Measurements from ENCODE around the gene NTM. TPM values are rescaled to one million over a fixed set of nuclear protein-coding genes. Genes with fewer than 3 reads are reported as not detected.

NTM gene
- total RNA-seq, 2 donors from 2014 or later: 1.7 to 3.6 TPM

- Histone ChIP-seq H3K36me3 (ENCODE audit: control insufficient read depth, insufficient read depth, low read length) (no peaks in the 10 kb centered on the region), H3K27me3 (ENCODE audit: control insufficient read depth, insufficient read depth, low read length, poor library complexity, severe bottlenecking) (no peaks in the 10 kb centered on the region), H3K4me1 (ENCODE audit: control insufficient read depth, insufficient read depth, low read length) (peaks cover 8% of the 10 kb centered on the region), H3K9me3 (ENCODE audit: control insufficient read depth, low read length) (peaks cover 7% of the 10 kb centered on the region), H3K27ac (ENCODE audit: low read depth, low read length) (no peak overlapping the region), H3K4me3 (ENCODE audit: low read length) (no peak overlapping the region), H3K9ac (ENCODE audit: extremely low read depth, low read length, poor library complexity, severe bottlenecking) (no peak overlapping the region)
- Mint-ChIP-seq H3K4me3 (no peak overlapping the region), H3K4me1 (peaks cover 16% of the 10 kb centered on the region), H3K27ac (no peak overlapping the region), H3K9me3 (peaks cover 7% of the 10 kb centered on the region), H3K27me3 (ENCODE audit: insufficient read depth) (peaks cover 6% of the 10 kb centered on the region), H3K36me3 (ENCODE audit: low read depth) (no peaks in the 10 kb centered on the region)
- no peak for DNase-seq
- TF ChIP-seq, protein P1, sequence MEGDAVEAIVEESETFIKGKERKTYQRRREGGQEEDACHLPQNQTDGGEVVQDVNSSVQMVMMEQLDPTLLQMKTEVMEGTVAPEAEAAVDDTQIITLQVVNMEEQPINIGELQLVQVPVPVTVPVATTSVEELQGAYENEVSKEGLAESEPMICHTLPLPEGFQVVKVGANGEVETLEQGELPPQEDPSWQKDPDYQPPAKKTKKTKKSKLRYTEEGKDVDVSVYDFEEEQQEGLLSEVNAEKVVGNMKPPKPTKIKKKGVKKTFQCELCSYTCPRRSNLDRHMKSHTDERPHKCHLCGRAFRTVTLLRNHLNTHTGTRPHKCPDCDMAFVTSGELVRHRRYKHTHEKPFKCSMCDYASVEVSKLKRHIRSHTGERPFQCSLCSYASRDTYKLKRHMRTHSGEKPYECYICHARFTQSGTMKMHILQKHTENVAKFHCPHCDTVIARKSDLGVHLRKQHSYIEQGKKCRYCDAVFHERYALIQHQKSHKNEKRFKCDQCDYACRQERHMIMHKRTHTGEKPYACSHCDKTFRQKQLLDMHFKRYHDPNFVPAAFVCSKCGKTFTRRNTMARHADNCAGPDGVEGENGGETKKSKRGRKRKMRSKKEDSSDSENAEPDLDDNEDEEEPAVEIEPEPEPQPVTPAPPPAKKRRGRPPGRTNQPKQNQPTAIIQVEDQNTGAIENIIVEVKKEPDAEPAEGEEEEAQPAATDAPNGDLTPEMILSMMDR (conservative IDR thresholded peaks at IDR 0.05): no peak
- WGBS, 2 experiments (ENCODE audit: insufficient coverage in 1 of 2, insufficient read length in 1 of 2): 95% methylated on average over 2 of the region's 2 CpGs; no CpG with 5 or more reads in 1 of the 2 experiments
Observed at GRCh38 chr11:131536159-131536558, 165.7 kb downstream of the NTM start.

DNA sequence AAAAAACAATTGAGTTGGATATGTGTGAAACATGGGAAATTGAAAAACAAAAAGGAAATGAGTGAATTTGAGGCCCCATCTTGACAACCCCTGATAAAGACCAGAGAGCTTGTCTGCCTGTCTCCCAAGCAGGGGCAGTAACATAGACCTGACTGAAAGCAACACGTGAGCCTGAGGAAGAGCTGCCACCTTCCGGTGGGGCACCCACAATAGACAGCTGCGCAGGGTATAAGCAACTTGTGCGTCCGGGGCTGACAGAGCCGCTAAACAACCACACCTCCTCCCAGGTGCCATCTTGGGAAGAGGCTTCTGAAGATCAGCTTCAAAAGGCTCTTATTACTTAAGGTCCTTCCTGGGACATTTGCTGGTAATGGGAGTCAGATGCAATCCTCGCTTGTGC lies 166.8 kb downstream of the NTM start:
- no peaks in the 10 kb centered on the region for H3K27me3 ChIP-seq (ENCODE audit: control insufficient read depth, insufficient read depth, low read length, poor library complexity, severe bottlenecking)
- peaks cover 2% of the 10 kb centered on the region for H3K27me3 Mint-ChIP-seq (ENCODE audit: insufficient read depth)

GRCh38 chr11:131537748-131538147 lies 167.3 kb downstream of the NTM start:
- 57 to 75% methylated on average over 5 to 6 of the region's 6 CpGs for WGBS, 2 experiments (ENCODE audit: insufficient coverage in 1 of 2, insufficient read length in 1 of 2)

More for the DNA sequence above, 166.8 kb downstream of the NTM start:
- no peaks in the 10 kb centered on the region for H3K36me3 Mint-ChIP-seq (ENCODE audit: low read depth)
- Histone ChIP-seq H3K27ac (ENCODE audit: low read depth, low read length) (no peak overlapping the region), H3K36me3 (ENCODE audit: control insufficient read depth, insufficient read depth, low read length) (no peaks in the 10 kb centered on the region), H3K4me1 (ENCODE audit: control insufficient read depth, insufficient read depth, low read length) (peaks cover 4% of the 10 kb centered on the region), H3K9me3 (ENCODE audit: control insufficient read depth, low read length) (peaks cover 12% of the 10 kb centered on the region), H3K9ac (ENCODE audit: extremely low read depth, low read length, poor library complexity, severe bottlenecking) (no peak overlapping the region), H3K4me3 (ENCODE audit: low read length) (no peak overlapping the region)
- DNase-seq: no peak
- TF ChIP-seq, protein P1 (conservative IDR thresholded peaks at IDR 0.05): no peak
- no peak overlapping the region for H3K4me3 Mint-ChIP-seq
- no peak overlapping the region for H3K27ac Mint-ChIP-seq
- WGBS, 2 experiments (ENCODE audit: insufficient coverage in 1 of 2, insufficient read length in 1 of 2): 94 to 95% methylated on average over 3 to 7 of the region's 7 CpGs
- H3K9me3 Mint-ChIP-seq: peaks cover 13% of the 10 kb centered on the region
- H3K4me1 Mint-ChIP-seq: peaks cover 16% of the 10 kb centered on the region

More at GRCh38 chr11:131537748-131538147, 167.3 kb downstream of the NTM start:
- Histone ChIP-seq H3K27ac (ENCODE audit: low read depth, low read length) (no peak overlapping the region), H3K4me1 (ENCODE audit: control insufficient read depth, insufficient read depth, low read length) (peaks cover 4% of the 10 kb centered on the region), H3K36me3 (ENCODE audit: control insufficient read depth, insufficient read depth, low read length) (no peaks in the 10 kb centered on the region), H3K9me3 (ENCODE audit: control insufficient read depth, low read length) (peaks cover 12% of the 10 kb centered on the region), H3K27me3 (ENCODE audit: control insufficient read depth, insufficient read depth, low read length, poor library complexity, severe bottlenecking) (no peaks in the 10 kb centered on the region), H3K4me3 (ENCODE audit: low read length) (no peak overlapping the region), H3K9ac (ENCODE audit: extremely low read depth, low read length, poor library complexity, severe bottlenecking) (no peak overlapping the region)
- Mint-ChIP-seq H3K27ac (no peak overlapping the region), H3K4me3 (no peak overlapping the region), H3K36me3 (ENCODE audit: low read depth) (no peaks in the 10 kb centered on the region), H3K4me1 (peaks cover 16% of the 10 kb centered on the region), H3K27me3 (ENCODE audit: insufficient read depth) (no peaks in the 10 kb centered on the region), H3K9me3 (peaks cover 13% of the 10 kb centered on the region)
- TF ChIP-seq, protein P1 (conservative IDR thresholded peaks at IDR 0.05): no peak
- no peak for DNase-seq
